Cardiac septum (tissue), 1 donor: ENCODE results near the gene WWP2. TPM values are rescaled to one million over a fixed set of nuclear protein-coding genes. Genes with fewer than 3 reads are reported as not detected.
"Not testable (repeated sequence)": the region's sequence is repeated elsewhere in the genome, so short reads cannot be mapped to it uniquely, and the experiment has no call there.

Experiments used
- DNase-seq: peaks from one replicate; pipeline ENCODE4 v3.0.0-alpha.2; 2020; ENCODE audit warnings: low spot score
- intact Hi-C: fragments of 100-400 bp; cut with DNase I; formaldehyde crosslinking; loops from one replicate; pipeline ENCODE4 v1.14.0; 2022
- total RNA-seq: library from RNA; stranded (reverse); fragmentation: NEBNext Ultra II Directional; extraction: Animal tissue kit (Norgen Biotek cat#: 25700); gene quantifications from one replicate; pipeline ENCODE4 v1.2.1, GENCODE V29; 2021
- donor health status: DM: no; HTN: no; CAD: no.

WWP2 gene
- total RNA-seq, 1 donor from 2014 or later: 23.8 TPM

DNA sequence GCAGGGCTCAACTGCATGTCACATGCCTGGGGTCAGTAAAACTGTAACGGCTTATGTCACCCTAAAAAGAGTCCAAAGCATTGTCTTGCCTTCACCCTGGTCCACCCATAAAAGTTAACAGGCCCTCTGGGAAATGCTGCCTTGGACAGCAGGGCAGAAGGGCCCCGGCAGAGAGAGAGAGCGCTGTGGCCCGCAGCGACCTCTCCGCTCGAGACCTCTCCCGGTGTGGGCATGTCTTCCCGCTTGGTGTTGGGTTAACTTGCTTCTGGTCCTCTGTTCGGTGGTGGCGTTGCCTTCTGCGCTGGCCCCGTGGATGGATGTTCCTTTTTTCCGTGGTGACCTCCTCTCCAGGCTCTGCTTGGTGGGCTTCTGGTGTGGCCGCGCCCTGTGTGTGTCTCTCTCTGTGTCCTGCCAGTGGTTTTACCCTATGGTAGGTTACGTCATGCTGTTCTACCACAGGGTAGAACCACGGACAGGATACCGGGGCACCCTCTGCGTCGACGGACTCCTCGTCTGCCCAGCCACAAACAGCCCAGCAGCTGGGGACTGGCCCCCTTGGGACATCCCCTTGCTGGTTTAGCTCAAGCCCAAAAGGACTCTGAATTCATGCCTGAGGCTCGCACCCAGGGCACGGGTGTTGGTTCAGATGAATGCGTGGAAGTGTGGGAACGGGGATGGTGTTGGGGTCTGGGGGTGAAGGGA lies 170.7 kb downstream of the WWP2 start:
- intact Hi-C loops: no loop called here
- DNase-seq: no peak

- DNase-seq: no peak
- intact Hi-C loops: no loop called here
Observed at GRCh38 chr16:69934044-69934443, 171.9 kb downstream of the WWP2 start.

DNA sequence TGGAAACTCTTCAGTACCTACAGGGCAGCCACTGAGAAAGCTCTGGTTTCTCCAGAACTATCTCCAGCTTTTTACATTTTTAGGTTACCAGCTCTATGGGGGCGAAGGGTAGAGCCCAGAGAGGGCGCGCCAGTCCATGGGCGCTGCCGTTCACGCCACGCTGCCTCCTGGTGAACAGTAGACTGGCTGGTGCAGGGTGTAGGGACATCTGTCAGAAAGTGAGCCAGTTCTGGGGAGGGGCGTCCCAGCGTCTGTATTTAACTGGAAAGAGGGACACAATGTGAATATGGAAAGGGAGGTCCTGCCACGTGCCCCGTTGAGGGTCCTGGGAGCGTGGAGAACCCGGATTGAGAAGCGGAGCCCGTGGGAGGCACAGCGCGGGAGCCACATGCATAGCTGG lies 172.6 kb downstream of the WWP2 start:
- intact Hi-C loops: no loop called here
- DNase-seq: peak; percentile 58

GRCh38 chr16:69935278-69935711 lies 173.2 kb downstream of the WWP2 start:
- peak; percentile 58 for DNase-seq
- intact Hi-C loops: no loop called here

- DNase-seq: no peak
- intact Hi-C loops: no loop called here
Observed at GRCh38 chr16:69935740-69936139, 173.6 kb downstream of the WWP2 start.

DNA sequence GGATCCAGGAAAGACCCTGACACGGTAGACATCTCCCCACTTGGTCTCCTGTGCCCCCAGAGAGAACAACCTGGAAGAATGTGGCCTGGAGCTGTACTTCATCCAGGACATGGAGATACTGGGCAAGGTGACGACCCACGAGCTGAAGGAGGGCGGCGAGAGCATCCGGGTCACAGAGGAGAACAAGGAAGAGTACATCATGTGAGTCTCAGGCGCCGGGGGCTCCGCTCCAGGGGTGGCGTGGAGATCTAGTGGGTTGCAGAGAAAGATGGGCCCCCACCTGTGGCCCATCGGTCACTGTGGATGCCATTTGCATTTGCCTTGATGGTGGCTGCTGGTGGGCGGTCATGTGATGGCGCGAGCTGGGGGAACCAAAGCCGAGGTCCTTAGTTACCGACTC lies 174.1 kb downstream of the WWP2 start:
- intact Hi-C loops: no loop called here
- DNase-seq: peak; percentile 38

DNA sequence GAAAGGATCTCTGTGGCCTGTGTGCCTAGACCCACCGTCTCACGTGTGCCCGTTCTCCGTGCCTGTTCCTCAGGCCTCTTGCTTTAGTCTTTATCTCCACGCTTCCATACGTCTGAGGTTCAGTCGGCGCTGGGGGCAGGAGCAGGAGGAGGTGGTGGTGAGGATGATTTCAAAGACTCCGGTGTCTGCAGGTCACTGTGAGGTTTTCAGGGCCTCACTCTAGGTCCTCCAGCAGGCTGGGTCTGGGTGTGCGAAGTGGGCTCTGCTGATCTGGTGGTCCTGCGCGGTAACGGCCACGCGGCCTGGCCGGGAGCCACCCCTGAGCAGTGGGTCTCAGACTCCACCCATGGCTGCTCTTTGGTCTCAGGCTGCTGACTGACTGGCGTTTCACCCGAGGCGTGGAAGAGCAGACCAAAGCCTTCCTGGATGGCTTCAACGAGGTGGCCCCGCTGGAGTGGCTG lies 174.6 kb downstream of the WWP2 start:
- DNase-seq: peak; percentile 41
- intact Hi-C loops: no loop called here

DNA sequence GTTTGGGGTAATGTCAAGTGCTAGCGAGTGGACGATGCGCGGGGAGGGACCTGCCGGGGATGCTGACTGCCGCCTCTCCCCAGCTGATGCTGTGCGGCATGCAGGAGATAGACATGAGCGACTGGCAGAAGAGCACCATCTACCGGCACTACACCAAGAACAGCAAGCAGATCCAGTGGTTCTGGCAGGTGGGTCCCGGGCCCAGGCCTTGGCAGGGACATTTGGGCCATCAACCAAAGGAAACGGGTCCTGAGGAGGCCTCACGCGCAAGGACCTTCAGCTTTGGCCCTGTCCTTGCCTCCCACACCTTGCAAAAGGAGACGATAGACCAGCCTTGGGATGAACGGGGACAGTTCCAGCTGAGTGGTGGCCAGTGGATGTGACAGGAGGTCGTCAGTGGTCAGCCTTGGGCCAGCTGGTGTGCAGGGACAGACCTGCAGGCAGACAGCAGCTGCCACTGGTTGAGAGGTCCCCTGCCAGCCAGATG lies 175.4 kb downstream of the WWP2 start:
- DNase-seq: peak; percentile 75
- intact Hi-C loops: no loop called here

GRCh38 chr16:69938981-69939820 lies 177.1 kb downstream of the WWP2 start:
- DNase-seq: peak; percentile 72
- intact Hi-C loops: no loop called here

DNA sequence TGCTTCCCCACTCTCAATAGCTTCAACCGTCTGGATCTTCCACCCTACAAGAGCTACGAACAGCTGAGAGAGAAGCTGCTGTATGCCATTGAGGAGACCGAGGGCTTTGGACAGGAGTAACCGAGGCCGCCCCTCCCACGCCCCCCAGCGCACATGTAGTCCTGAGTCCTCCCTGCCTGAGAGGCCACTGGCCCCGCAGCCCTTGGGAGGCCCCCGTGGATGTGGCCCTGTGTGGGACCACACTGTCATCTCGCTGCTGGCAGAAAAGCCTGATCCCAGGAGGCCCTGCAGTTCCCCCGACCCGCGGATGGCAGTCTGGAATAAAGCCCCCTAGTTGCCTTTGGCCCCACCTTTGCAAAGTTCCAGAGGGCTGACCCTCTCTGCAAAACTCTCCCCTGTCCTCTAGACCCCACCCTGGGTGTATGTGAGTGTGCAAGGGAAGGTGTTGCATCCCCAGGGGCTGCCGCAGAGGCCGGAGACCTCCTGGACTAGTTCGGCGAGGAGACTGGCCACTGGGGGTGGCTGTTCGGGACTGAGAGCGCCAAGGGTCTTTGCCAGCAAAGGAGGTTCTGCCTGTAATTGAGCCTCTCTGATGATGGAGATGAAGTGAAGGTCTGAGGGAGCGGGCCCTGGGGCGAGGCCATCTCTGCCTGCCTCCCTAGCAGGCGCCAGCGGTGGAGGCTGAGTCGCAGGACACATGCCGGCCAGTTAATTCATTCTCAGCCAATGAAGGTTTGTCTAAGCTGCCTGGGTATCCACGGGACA lies 177.9 kb downstream of the WWP2 start:
- peak; percentile 56 for DNase-seq
- intact Hi-C loops: no loop called here

GRCh38 chr16:69940676-69941075 lies 178.5 kb downstream of the WWP2 start:
- intact Hi-C loops: no loop called here
- peak; percentile 33 for DNase-seq

DNA sequence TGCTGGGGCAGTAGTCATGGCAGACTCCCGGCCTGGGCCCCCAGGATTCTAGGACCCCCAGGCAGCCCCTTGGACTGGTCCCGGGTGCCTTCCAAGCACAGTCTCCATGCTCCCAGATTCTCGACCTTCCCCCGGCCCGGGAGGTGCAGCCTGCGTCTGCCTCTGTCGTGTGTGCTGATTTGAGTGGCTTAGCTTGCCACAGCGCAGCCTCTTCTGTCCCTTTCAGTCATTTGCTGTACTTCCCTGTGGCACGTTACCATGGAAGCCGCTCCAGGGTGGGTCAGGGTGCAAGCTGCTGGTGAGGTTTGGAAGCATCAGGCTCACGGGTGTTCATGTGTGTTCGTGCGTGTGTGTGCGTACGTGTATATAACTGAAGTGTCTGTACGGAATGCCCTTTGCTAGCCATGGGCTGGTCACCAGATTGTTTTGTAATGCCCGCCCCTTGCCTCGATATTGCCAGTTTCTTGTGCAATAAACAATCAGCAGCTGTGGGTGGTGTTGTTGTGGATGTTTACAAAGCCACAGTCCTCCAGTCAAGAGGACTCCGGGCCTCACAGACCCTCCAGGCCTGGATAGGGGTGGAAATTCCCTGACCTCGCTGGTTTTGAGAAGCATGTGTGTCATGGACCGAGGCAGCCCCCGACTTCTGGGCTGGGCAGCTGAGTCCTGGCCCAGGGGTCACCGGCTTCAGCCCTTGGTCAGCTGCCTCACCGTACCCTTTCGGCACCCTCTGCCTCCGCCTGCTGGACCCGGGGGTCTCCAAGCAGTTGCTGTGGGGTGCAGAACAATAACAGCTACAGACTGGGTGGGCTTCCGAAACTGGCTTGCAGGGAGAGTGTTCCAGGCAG lies 179.3 kb downstream of the WWP2 start:
- peak; percentile 68 for DNase-seq
- intact Hi-C loops: no loop called here

- intact Hi-C loops: no loop called here
- DNase-seq: peak; percentile 39
Observed at GRCh38 chr16:69942099-69942491, 180.0 kb downstream of the WWP2 start.

GRCh38 chr16:69942627-69943170 lies 180.6 kb downstream of the WWP2 start:
- DNase-seq: peak; percentile 66
- intact Hi-C loops: no loop called here

- intact Hi-C loops: not testable (repeated sequence)
Observed at GRCh38 chr16:69943241-69944036, 181.3 kb downstream of the WWP2 start.

DNA sequence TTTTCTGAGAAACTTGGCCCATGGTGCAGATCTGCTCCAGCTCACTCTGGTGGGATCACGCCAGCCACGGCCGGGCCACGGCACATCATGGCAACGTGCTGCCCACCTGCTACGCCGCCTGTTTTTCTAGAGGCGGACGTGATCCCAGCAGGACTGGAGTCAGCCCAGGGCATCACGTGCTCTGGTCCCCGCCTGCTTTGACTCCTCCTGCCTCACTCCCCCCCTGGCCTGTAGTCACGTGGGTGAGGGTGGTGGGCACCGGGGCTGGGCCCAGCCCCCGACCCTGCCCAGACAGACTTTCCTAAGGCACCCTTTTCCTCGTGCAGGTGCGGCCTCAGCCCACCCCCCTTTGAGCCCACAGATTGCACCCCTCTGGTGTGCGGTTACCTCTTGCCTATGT lies 188.3 kb downstream of the WWP2 start:
- intact Hi-C loops: not testable (repeated sequence)

More at GRCh38 chr16:69943241-69944036, 181.3 kb downstream of the WWP2 start:
- peak; percentile 10 for DNase-seq

DNA sequence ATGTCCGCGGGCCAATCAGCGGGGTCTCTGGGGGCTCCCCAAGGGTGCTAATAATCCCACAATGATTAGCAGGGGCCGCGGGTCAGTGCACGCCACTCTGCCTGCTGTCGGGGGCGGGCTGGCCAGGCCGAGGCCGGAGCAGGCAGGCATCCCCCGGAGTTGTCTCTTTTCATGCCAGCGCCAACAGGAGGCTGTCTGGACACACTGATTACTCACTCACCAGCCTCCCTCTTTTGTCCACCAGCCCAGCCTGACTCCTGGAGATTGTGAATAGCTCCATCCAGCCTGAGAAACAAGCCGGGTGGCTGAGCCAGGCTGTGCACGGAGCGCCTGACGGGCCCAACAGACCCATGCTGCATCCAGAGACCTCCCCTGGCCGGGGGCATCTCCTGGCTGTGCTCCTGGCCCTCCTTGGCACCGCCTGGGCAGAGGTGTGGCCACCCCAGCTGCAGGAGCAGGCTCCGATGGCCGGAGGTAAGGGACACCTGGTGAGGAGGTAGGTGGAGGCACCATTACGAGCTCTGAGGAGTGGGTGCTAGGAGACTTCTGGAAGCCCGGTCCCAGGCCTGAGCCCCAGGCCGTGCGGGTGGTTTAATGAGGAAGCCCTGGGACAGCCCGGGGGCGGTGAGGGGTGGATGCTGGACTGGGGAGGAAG lies 189.0 kb downstream of the WWP2 start, which contains the start of gene CLEC18A:
Gene CLEC18A, plus strand, starts transcription at position 318 of the 655 bp plus-strand sequence. Its CDS starts 33 bp downstream, at position 351.
- intact Hi-C loops: not testable (repeated sequence)
- peak; percentile 63 for DNase-seq

More for the DNA sequence above, 188.3 kb downstream of the WWP2 start:
- not testable (repeated sequence) for DNase-seq
